ENCODE data around the gene PPM1F.
"Not testable (repeated sequence)": the region's sequence is repeated elsewhere in the genome, so short reads cannot be mapped to it uniquely, and the experiment has no call there.

The PPM1F gene

GRCh38 chr22:21904250-21904789, 48.3 kb downstream of the PPM1F start:
- Mint-ChIP-seq H3K27me3 (no peaks in the 10 kb centered on the region), H3K4me3 (no peak overlapping the region), H3K27ac (no peak overlapping the region), H3K36me3 (ENCODE audit: low read depth) (peaks cover 32% of the 10 kb centered on the region), H3K4me1 (ENCODE audit: low read depth) (peaks cover 6% of the 10 kb centered on the region), H3K9me3 (no peaks in the 10 kb centered on the region)
- intact Hi-C loops (cut with micrococcal nuclease): no loop called here

GRCh38 chr22:21903283-21903682, 49.4 kb downstream of the PPM1F start:
- intact Hi-C loops (cut with micrococcal nuclease): no loop called here
- Mint-ChIP-seq H3K9me3 (no peaks in the 10 kb centered on the region), H3K36me3 (ENCODE audit: low read depth) (peaks cover 32% of the 10 kb centered on the region), H3K4me1 (ENCODE audit: low read depth) (peaks cover 6% of the 10 kb centered on the region), H3K4me3 (no peak overlapping the region), H3K27ac (no peak overlapping the region), H3K27me3 (no peaks in the 10 kb centered on the region)

GRCh38 chr22:21902296-21903087, 50.2 kb downstream of the PPM1F start:
- no peak overlapping the region for H3K27ac Mint-ChIP-seq
- H3K36me3 Mint-ChIP-seq (ENCODE audit: low read depth): peaks cover 26% of the 10 kb centered on the region
- intact Hi-C loops (cut with micrococcal nuclease): no loop called here
- H3K4me3 Mint-ChIP-seq: no peak overlapping the region
- H3K27me3 Mint-ChIP-seq: peaks cover 2% of the 10 kb centered on the region
- H3K4me1 Mint-ChIP-seq (ENCODE audit: low read depth): peaks cover 6% of the 10 kb centered on the region
- H3K9me3 Mint-ChIP-seq: no peaks in the 10 kb centered on the region

GRCh38 chr22:21898354-21898896, 54.2 kb downstream of the PPM1F start:
- no peak overlapping the region for H3K4me3 Mint-ChIP-seq
- H3K27ac Mint-ChIP-seq: no peak overlapping the region
- peaks cover 6% of the 10 kb centered on the region for H3K4me1 Mint-ChIP-seq (ENCODE audit: low read depth)
- no peaks in the 10 kb centered on the region for H3K36me3 Mint-ChIP-seq (ENCODE audit: low read depth)
- H3K27me3 Mint-ChIP-seq: peaks cover 4% of the 10 kb centered on the region
- intact Hi-C loops (cut with micrococcal nuclease): no loop called here
- H3K9me3 Mint-ChIP-seq: no peaks in the 10 kb centered on the region

DNA sequence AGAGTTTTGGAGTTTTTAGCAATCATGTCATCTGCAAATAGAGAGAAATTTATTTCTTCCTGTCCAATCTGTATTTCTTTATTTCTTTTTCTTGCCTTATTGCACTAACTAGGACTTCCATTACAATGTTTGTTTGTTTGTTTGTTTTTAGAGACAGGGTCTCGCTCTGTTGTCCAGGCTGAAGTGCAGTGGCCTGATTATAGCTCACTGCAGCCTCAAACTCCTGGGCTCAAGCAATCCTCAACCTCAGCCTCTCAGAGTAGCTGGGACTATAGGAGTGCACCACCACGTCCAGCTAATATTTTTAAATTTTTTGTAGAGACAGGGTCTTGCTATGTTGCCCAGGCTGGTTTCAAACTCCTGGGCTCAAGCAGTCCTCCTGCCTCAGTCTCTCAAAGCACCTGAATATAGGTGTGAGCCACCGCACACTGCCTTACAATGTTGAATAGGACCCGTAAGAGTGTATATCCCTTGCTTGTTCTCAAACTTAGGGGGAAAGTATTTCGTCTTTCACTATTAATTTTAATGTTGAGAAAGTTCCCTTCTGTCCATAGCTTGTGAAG, 55.6 kb downstream of the PPM1F start:
- Mint-ChIP-seq H3K4me3 (no peak overlapping the region), H3K4me1 (ENCODE audit: low read depth) (peaks cover 6% of the 10 kb centered on the region), H3K36me3 (ENCODE audit: low read depth) (no peaks in the 10 kb centered on the region), H3K27me3 (peaks cover 4% of the 10 kb centered on the region), H3K27ac (no peak overlapping the region), H3K9me3 (no peaks in the 10 kb centered on the region)
- intact Hi-C loops (cut with micrococcal nuclease): no loop called here

- H3K27me3 Mint-ChIP-seq; H3K36me3 Mint-ChIP-seq (ENCODE audit: low read depth); H3K27ac Mint-ChIP-seq; H3K4me1 Mint-ChIP-seq (ENCODE audit: low read depth); H3K4me3 Mint-ChIP-seq; intact Hi-C loops (cut with micrococcal nuclease); H3K9me3 Mint-ChIP-seq: not testable (repeated sequence)
These were observed 56.4 kb downstream of the PPM1F start for GRCh38 chr22:21896275-21896674.

DNA sequence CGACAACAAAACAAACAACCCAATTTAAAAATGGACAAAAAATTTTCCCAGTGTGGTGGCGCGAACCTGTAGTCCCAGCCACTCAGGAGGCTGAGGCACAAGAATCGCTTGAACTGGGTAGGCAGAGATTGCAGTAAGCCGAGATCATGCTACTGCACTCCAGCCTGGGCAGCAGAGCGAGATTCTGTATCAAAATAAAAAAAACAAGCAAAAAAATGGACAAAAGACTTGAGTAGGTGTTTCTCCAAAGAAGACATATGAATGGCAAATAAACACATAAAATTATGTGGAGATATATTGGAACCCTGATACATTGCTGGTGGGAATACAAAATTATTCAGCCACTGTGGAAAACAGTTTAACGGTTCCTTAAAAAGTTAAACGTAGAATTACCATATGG, 57.8 kb downstream of the PPM1F start:
- H3K9me3 Mint-ChIP-seq: no peaks in the 10 kb centered on the region
- intact Hi-C loops (cut with micrococcal nuclease): no loop called here
- H3K4me1 Mint-ChIP-seq (ENCODE audit: low read depth): no peaks in the 10 kb centered on the region
- H3K36me3 Mint-ChIP-seq (ENCODE audit: low read depth): no peaks in the 10 kb centered on the region
- H3K27me3 Mint-ChIP-seq: peaks cover 4% of the 10 kb centered on the region
- no peak overlapping the region for H3K27ac Mint-ChIP-seq
- no peak overlapping the region for H3K4me3 Mint-ChIP-seq

GRCh38 chr22:21889251-21889990, 63.2 kb downstream of the PPM1F start:
- no peaks in the 10 kb centered on the region for H3K4me1 Mint-ChIP-seq (ENCODE audit: low read depth)
- no peaks in the 10 kb centered on the region for H3K9me3 Mint-ChIP-seq
- no peak overlapping the region for H3K27ac Mint-ChIP-seq
- intact Hi-C loops (cut with micrococcal nuclease): no loop called here
- no peaks in the 10 kb centered on the region for H3K36me3 Mint-ChIP-seq (ENCODE audit: low read depth)
- H3K27me3 Mint-ChIP-seq: peaks cover 2% of the 10 kb centered on the region
- H3K4me3 Mint-ChIP-seq: no peak overlapping the region

DNA sequence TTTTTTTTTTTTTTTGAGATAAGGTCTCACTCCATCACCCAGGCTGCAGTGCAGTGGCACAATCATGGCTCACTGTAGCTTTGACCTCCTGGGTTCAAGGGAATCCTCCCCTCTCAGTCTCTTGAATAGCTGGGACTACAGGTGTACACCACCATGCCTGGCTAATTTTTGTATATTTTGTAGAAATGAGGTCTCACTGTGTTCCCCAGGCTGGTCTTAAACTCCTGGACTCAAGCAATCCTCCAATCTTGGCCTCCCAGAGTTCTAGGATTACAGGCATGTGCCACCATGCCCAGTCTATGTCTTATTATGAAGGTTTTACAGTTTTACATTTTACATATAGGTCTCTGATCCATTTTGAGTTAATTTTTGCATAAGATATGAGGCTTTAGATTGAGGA, 64.8 kb downstream of the PPM1F start:
- intact Hi-C loops (cut with micrococcal nuclease): no loop called here
- no peak overlapping the region for H3K27ac Mint-ChIP-seq
- H3K27me3 Mint-ChIP-seq: peaks cover 2% of the 10 kb centered on the region
- no peaks in the 10 kb centered on the region for H3K4me1 Mint-ChIP-seq (ENCODE audit: low read depth)
- no peaks in the 10 kb centered on the region for H3K9me3 Mint-ChIP-seq
- no peaks in the 10 kb centered on the region for H3K36me3 Mint-ChIP-seq (ENCODE audit: low read depth)
- no peak overlapping the region for H3K4me3 Mint-ChIP-seq

DNA sequence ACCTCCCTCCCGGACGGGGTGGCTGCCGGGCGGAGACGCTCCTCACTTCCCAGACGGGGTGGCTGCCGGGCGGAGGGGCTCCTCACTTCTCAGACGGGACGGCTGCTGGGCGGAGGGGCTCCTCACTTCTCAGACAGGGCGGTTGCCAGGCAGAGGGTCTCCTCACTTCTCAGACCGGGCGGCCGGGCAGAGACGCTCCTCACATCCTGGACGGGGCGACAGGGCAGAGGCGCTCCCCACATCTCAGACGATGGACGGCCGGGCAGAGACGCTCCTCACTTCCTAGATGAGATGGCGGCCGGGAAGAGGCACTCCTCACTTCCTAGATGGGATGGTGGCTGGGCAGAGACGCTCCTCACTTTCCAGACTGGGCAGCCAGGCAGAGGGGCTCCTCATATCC, 68.7 kb downstream of the PPM1F start:
- H3K36me3 Mint-ChIP-seq (ENCODE audit: low read depth); H3K27ac Mint-ChIP-seq; H3K9me3 Mint-ChIP-seq; H3K27me3 Mint-ChIP-seq; H3K4me3 Mint-ChIP-seq; H3K4me1 Mint-ChIP-seq (ENCODE audit: low read depth); intact Hi-C loops (cut with micrococcal nuclease): not testable (repeated sequence)

- intact Hi-C loops (cut with micrococcal nuclease); H3K27ac Mint-ChIP-seq; H3K4me3 Mint-ChIP-seq; H3K36me3 Mint-ChIP-seq (ENCODE audit: low read depth); H3K9me3 Mint-ChIP-seq; H3K27me3 Mint-ChIP-seq; H3K4me1 Mint-ChIP-seq (ENCODE audit: low read depth): not testable (repeated sequence)
These were observed 69.8 kb downstream of the PPM1F start for GRCh38 chr22:21882754-21883333.

DNA sequence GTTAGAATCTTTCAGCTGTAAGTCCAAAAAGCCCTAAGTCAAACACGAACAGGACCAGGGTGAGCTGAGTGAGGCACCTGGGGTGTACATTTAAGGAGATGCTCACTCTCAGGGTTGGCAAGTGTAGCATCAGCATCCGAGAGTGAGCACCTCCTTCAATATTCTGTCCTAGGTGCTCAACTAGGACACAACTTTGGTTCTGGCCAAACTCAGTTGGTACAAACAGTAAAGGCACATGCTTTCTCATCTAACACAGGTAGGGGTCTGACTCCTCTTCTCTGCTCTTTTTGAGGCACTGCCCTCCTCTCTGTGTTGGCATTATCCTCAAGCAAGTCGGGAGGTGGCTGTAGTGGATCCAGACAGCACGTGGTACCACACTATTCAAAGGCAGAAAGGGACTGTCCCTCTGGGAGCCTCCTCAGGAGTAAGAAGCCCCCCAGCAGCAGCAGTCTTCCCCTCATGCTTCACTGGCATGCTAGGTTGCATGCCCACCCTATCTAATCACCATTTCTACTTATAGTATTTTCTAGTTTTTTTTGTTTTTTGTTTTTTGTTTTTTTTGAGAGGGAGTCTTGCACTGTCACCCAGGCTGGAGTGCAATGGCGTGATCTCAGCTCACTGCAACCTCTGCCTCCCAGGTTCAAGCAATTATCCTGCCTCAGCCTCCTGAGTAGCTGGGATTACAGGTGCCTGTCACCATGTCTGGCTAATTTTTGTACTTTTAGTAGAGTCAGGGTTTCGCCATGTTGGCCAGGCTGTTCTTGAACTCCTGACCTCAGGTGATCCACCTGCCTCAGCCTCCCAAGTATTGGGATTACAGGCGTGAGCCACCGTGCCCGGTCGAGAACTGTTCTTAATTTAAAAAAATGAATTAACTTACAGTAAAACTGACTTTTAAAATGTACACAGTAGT, 70.6 kb downstream of the PPM1F start:
- Mint-ChIP-seq H3K4me1 (ENCODE audit: low read depth) (peaks cover 6% of the 10 kb centered on the region), H3K36me3 (ENCODE audit: low read depth) (no peaks in the 10 kb centered on the region), H3K27me3 (peaks cover 6% of the 10 kb centered on the region), H3K4me3 (no peak overlapping the region), H3K9me3 (no peaks in the 10 kb centered on the region), H3K27ac (no peak overlapping the region)
- intact Hi-C loops (cut with micrococcal nuclease): no loop called here

DNA sequence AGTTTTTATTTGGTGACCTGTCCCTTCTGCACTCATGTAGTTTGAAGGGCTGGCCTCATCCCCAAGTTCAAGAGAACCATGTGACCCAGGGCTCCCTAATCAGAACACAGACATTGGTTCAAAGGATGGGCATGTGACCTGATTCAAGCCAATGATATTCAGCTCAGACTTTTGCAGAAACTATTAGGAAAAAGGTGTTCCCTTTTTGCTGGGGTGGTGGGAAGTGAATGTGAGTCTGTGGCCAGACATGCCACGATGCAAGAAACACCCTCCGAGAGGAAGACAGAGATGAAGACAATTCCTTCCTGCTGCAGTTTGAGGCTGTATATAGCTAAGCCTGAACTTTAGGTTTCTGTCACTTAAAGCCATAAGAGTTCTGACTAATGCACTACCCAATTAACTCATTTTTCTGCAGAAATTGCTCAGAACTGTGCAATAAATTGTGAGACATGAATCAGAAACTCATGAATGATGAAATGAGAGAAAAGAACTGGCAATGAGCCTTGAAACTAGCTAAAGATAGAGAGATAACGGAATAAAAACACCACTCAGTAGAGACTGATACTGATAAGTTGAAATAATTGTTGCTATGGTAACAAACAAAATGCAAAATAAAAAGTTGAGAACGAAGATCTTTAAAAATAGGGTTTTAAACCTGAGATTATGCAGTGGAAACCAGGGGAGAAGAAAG, 76.0 kb downstream of the PPM1F start:
- no peaks in the 10 kb centered on the region for H3K36me3 Mint-ChIP-seq (ENCODE audit: low read depth)
- H3K4me3 Mint-ChIP-seq: peak overlapping the region; percentile 19
- no peaks in the 10 kb centered on the region for H3K9me3 Mint-ChIP-seq
- peak overlapping the region; percentile 82 for H3K27ac Mint-ChIP-seq
- intact Hi-C loops (cut with micrococcal nuclease): no loop called here
- peaks cover 3% of the 10 kb centered on the region for H3K27me3 Mint-ChIP-seq
- H3K4me1 Mint-ChIP-seq (ENCODE audit: low read depth): peaks cover 26% of the 10 kb centered on the region
